K562 (cell line): ENCODE results near the gene PIK3R2. TPM values are rescaled to one million over a fixed set of nuclear protein-coding genes. Genes with fewer than 3 reads are reported as not detected.

Experiments used
- ADNP ChIP-seq: fragments of 200-800 bp; sonication (Bioruptor generic); IDR thresholded peaks from 2 replicates; pipeline ENCODE4 v1.6.1; 2016; ENCODE audit warnings: missing genetic modification characterization, missing compliant biosample characterization
- BRD9 ChIP-seq: fragments of 450-650 bp; IDR thresholded peaks from 2 replicates; pipeline ENCODE4 v1.6.1; 2018; ENCODE audit warnings: low read depth; ENCODE audit not compliant: partially characterized antibody
- CBX2 ChIP-seq: fragments of 200-600 bp; sonication (generic); IDR thresholded peaks from one replicate; pipeline ENCODE4 v1.6.1; 2012; ENCODE audit warnings: mild to moderate bottlenecking, low read length, inconsistent platforms; ENCODE audit not compliant: insufficient read depth, poor library complexity, severe bottlenecking
- CTCF ChIP-seq, 3 experiments: IDR thresholded peaks in 2 of 3; conservative IDR thresholded peaks in 1 of 3; 2 replicates each; pipeline ENCODE4 v1.5.1; 2011 to 2012; ENCODE audit warnings: low read length in 3 of 3, mild to moderate bottlenecking in 3 of 3, control low read depth in 2 of 3, improper control_type of control experiment in 1 of 3, inconsistent platforms in 1 of 3, low read depth in 1 of 3, mixed read lengths in 1 of 3, moderate library complexity in 1 of 3; ENCODE audit not compliant: insufficient read depth in 2 of 3
- GATAD2A ChIP-seq: fragments of 450-650 bp; IDR thresholded peaks from 2 replicates; pipeline ENCODE4 v1.6.1; 2017
- GTF2E2 ChIP-seq: fragments of 200-800 bp; sonication (Bioruptor generic); IDR thresholded peaks from 2 replicates; pipeline ENCODE4 v1.6.1; 2016; ENCODE audit warnings: missing genetic modification characterization, missing compliant biosample characterization
- HNRNPL ChIP-seq: fragments of 200-400 bp; formaldehyde crosslinking; IDR thresholded peaks from 2 replicates; pipeline ENCODE4 v1.6.1; 2017; ENCODE audit warnings: low read depth, mild to moderate bottlenecking, low read length
- KDM5B ChIP-seq: fragments of 200-600 bp; sonication (generic); IDR thresholded peaks from 2 replicates; pipeline ENCODE4 v1.6.1; 2012; ENCODE audit warnings: low read depth, mild to moderate bottlenecking, moderate library complexity, low read length, control low read depth, inconsistent platforms; ENCODE audit not compliant: insufficient replicate concordance
- MTA1 ChIP-seq: fragments of 450-650 bp; IDR thresholded peaks from 2 replicates; pipeline ENCODE4 v1.6.1; 2017; ENCODE audit warnings: borderline replicate concordance
- NR4A1 ChIP-seq, 2 experiments: fragments of 250-450 bp in 1 of 2; fragments of 450-650 bp in 1 of 2; sonication (Bioruptor Pico) in 1 of 2; IDR thresholded peaks; 2 replicates each; pipeline versions ENCODE4 v1.4.0 to v1.6.1; 2016 to 2020; ENCODE audit warnings: mild to moderate bottlenecking in 2 of 2, missing compliant biosample characterization in 1 of 2, missing genetic modification characterization in 1 of 2, moderate library complexity in 1 of 2
- POLR2G ChIP-seq: fragments of 200-400 bp; formaldehyde crosslinking; IDR thresholded peaks from 2 replicates; pipeline ENCODE4 v1.6.1; 2017; ENCODE audit warnings: low read depth, mild to moderate bottlenecking, antibody characterized with exemption, low read length, moderate library complexity
- RFX1 ChIP-seq: fragments of 450-650 bp; IDR thresholded peaks from 2 replicates; pipeline ENCODE4 v1.6.1; 2016; ENCODE audit warnings: mild to moderate bottlenecking, moderate library complexity
- SAFB2 ChIP-seq: fragments of 200-400 bp; formaldehyde crosslinking; IDR thresholded peaks from 2 replicates; pipeline ENCODE4 v1.6.1; 2018; ENCODE audit warnings: borderline replicate concordance, low read length, low read depth, moderate library complexity; ENCODE audit not compliant: severe bottlenecking
- SMAD1 ChIP-seq: fragments of 150-350 bp; IDR thresholded peaks from 2 replicates; pipeline ENCODE4 v1.6.1; 2014; ENCODE audit warnings: low read length, low read depth; ENCODE audit not compliant: partially characterized antibody
- STAG1 ChIP-seq: sonication (generic); formaldehyde crosslinking; IDR thresholded peaks from 2 replicates; pipeline ENCODE4 v1.5.0; 2020; ENCODE audit warnings: missing genetic modification reagents, borderline replicate concordance
- XRCC3 ChIP-seq: fragments of 450-650 bp; IDR thresholded peaks from 2 replicates; pipeline ENCODE4 v1.6.1; 2017; ENCODE audit warnings: mild to moderate bottlenecking, moderate library complexity
- ZBTB33 ChIP-seq: sonication (generic); formaldehyde crosslinking; IDR thresholded peaks from 2 replicates; pipeline ENCODE4 v1.8.1; 2023; ENCODE audit warnings: mild to moderate bottlenecking, missing genetic modification reagents
- ZHX1 ChIP-seq: fragments of 150-350 bp; conservative IDR thresholded peaks from 2 replicates; pipeline ENCODE4 v1.6.1; 2014; ENCODE audit warnings: low read length
- ZNF696 ChIP-seq: fragments of 250-450 bp; sonication (Bioruptor Pico); conservative IDR thresholded peaks from 2 replicates; pipeline ENCODE4 v1.4.0; 2020; ENCODE audit warnings: mild to moderate bottlenecking, moderate library complexity
- ZNF785 ChIP-seq: fragments of 250-450 bp; sonication (Bioruptor Pico); IDR thresholded peaks from 2 replicates; pipeline ENCODE4 v1.4.0; 2020; ENCODE audit warnings: mild to moderate bottlenecking
- polyA plus RNA-seq, 8 experiments: library from polyadenylated mRNA; depleted of rRNA in 4 of 8; stranded (reverse) in 5 of 8; unstranded in 3 of 8; fragments of >200 nt; fragmentation: Nextera tagmentation in 2 of 8; fragmentation: Illumina TruSeq in 1 of 8; extraction: Ambion mirVana in 2 of 8; extraction: Trizol in 1 of 8; gene quantifications; 2 replicates each; pipeline versions ENCODE4 v1.2.1 to v1.2.3, GENCODE V29; 2011 to 2014; ENCODE audit warnings: inconsistent platforms in 1 of 8, missing spikeins in 1 of 8
- total RNA-seq, 7 experiments: library from RNA; depleted of rRNA in 6 of 7; stranded (reverse); fragments of >200 nt in 6 of 7; fragmentation: Illumina TruSeq in 2 of 7; extraction: Trizol in 2 of 7; gene quantifications; 2 replicates each; pipeline versions ENCODE4 v1.2.1 to v1.2.3, GENCODE V29; 2011 to 2021; ENCODE audit warnings: low replicate concordance in 1 of 7

The PIK3R2 gene
- total and polyA plus RNA-seq, 9 of the 15 experiments (the other 6 are each of a cell fraction or from before 2014, with no cell fraction given), result 0.39 to 37.9 (median 5.3) TPM

GRCh38 chr19:18155095-18156087 lies 2.4 kb downstream of the PIK3R2 start (continued):
- TF ChIP-seq CBX2, result no peak
- TF ChIP-seq HNRNPL, result peak; percentile 73; the same call in 1 of the 2 replicates
- TF ChIP-seq GTF2E2 (tag), result no peak
- TF ChIP-seq BRD9, result no peak
- no peak for TF ChIP-seq CTCF (IDR thresholded peaks at IDR 0.05 in 2 of 3, conservative IDR thresholded peaks at IDR 0.05 in 1 of 3; ENCODE audit: insufficient read depth in 2 of 3, low read depth in 1 of 3, low read length in 3 of 3)
- no peak for TF ChIP-seq ZHX1
- peak; percentile 77 for TF ChIP-seq ADNP (tag)
- TF ChIP-seq NR4A1 (CRISPR knock-in tag; IDR thresholded peaks at IDR 0.05), result no peak
- no peak for TF ChIP-seq NR4A1 (tag; IDR thresholded peaks at IDR 0.05)
- peak; percentile 68; the same call in 1 of the 2 replicates for TF ChIP-seq ZBTB33 (CRISPR knock-in tag)
- TF ChIP-seq SMAD1, result no peak
- no peak for TF ChIP-seq KDM5B
- no peak for TF ChIP-seq XRCC3
- TF ChIP-seq RFX1, result no peak
- no peak for TF ChIP-seq ZNF696 (CRISPR knock-in tag)
- TF ChIP-seq GATAD2A, result no peak
- no peak for TF ChIP-seq MTA1
- no peak for TF ChIP-seq ZNF785 (CRISPR knock-in tag)
- TF ChIP-seq SAFB2, result no peak
- TF ChIP-seq STAG1, result no peak
- TF ChIP-seq POLR2G, result peak; percentile 58
